Activated T-helper 1 cell treated with Interleukin-2 at 50 U/mL for 16 hours (primary cell): ENCODE data around the gene ZBTB7C.

Experiments used
- DNase-seq: peaks from one replicate; pipeline ENCODE4 v3.0.0-alpha.2; 2020; ENCODE audit warnings: low read depth

The ZBTB7C gene

GRCh38 chr18:48021273-48021914 is 387.8 kb downstream of the ZBTB7C start:
- no peak for DNase-seq

- no peak for DNase-seq
Measured at GRCh38 chr18:48020337-48021250, 388.6 kb downstream of the ZBTB7C start.

- DNase-seq: no peak
Measured at GRCh38 chr18:48019557-48020325, 389.4 kb downstream of the ZBTB7C start.

- no peak for DNase-seq
Measured at GRCh38 chr18:48018851-48019250, 390.3 kb downstream of the ZBTB7C start.

GRCh38 chr18:48017635-48018034 is 391.5 kb downstream of the ZBTB7C start:
- DNase-seq: no peak

GRCh38 chr18:48013162-48013561 is 396.0 kb downstream of the ZBTB7C start:
- no peak for DNase-seq

GRCh38 chr18:48011926-48012465 is 397.2 kb downstream of the ZBTB7C start:
- DNase-seq: no peak

- DNase-seq: no peak
Measured at GRCh38 chr18:48010264-48010663, 398.9 kb downstream of the ZBTB7C start.

GRCh38 chr18:48009116-48009745 is 400.0 kb downstream of the ZBTB7C start:
- DNase-seq: no peak

- peak; percentile 25 for DNase-seq
Measured at GRCh38 chr18:48007955-48008701, 401.1 kb downstream of the ZBTB7C start.

GRCh38 chr18:48007381-48007780 is 401.8 kb downstream of the ZBTB7C start:
- DNase-seq: no peak

GRCh38 chr18:48006415-48007175 is 402.6 kb downstream of the ZBTB7C start:
- no peak for DNase-seq

- DNase-seq: no peak
Measured at GRCh38 chr18:48004577-48004976, 404.6 kb downstream of the ZBTB7C start.

- no peak for DNase-seq
Measured at GRCh38 chr18:48003426-48004349, 405.5 kb downstream of the ZBTB7C start.

GRCh38 chr18:48002933-48003365 is 406.2 kb downstream of the ZBTB7C start:
- no peak for DNase-seq

- no peak for DNase-seq
Measured at GRCh38 chr18:48000701-48001100, 408.5 kb downstream of the ZBTB7C start.

GRCh38 chr18:47999801-48000248 is 409.4 kb downstream of the ZBTB7C start:
- DNase-seq: no peak

GRCh38 chr18:47997338-47997780 is 411.8 kb downstream of the ZBTB7C start:
- no peak for DNase-seq

- no peak for DNase-seq
Measured at GRCh38 chr18:47996091-47996541, 413.1 kb downstream of the ZBTB7C start.
